SHP77 (cell line): ENCODE data around the gene KRTAP10-10.
"Not testable (repeated sequence)": the region's sequence is repeated elsewhere in the genome, so short reads cannot be mapped to it uniquely, and the experiment has no call there.

Experiments used
- DNase-seq, 2 experiments: peaks; one replicate each; lab custom pipeline; 2025; lab: John Stamatoyannopoulos, UW

Gene KRTAP10-10

GRCh38 chr21:44682580-44683151 lies 45.5 kb downstream of the KRTAP10-10 start:
- no peak for DNase-seq

DNA sequence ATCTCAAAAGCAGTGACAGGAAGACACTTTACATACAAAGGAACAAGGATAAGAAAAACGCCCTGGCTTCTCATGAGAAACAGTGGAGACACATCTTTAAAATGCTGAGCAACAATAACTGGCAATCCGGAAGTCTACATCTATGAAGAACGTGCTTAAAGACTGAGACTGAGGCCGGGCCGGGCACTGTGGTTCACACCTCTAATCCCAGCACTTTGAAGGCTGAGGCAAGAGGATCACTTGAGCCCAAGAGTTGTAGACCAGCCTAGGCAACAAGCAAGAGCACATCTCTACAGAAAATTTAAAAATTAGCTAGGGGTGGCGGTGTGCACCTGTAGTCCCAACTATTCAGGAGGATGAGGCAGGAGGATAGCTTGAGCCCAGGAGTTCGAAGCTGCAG lies 46.9 kb downstream of the KRTAP10-10 start:
- DNase-seq: no peak

DNA sequence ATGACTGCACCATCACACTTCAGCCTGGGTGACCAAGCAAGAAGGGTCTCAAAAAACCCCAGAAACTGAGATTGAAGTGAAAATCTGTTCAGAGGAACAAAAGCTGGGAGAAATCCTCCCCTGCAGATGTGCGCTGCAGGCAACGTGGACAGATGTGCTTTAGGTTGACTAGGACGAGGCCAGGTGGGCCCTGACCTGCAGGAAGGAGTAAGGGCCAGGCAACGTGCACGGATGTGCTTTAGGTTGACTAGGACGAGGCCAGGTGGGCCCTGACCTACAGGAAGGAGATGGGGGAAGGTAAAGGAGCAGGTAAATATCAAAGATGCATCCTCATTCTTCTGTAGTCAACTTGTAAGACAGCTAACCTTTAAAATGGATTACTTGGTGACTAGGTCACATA lies 47.3 kb downstream of the KRTAP10-10 start:
- no peak for DNase-seq

- DNase-seq: not testable (repeated sequence)
Measured at GRCh38 chr21:44685050-44685449, 47.9 kb downstream of the KRTAP10-10 start.

DNA sequence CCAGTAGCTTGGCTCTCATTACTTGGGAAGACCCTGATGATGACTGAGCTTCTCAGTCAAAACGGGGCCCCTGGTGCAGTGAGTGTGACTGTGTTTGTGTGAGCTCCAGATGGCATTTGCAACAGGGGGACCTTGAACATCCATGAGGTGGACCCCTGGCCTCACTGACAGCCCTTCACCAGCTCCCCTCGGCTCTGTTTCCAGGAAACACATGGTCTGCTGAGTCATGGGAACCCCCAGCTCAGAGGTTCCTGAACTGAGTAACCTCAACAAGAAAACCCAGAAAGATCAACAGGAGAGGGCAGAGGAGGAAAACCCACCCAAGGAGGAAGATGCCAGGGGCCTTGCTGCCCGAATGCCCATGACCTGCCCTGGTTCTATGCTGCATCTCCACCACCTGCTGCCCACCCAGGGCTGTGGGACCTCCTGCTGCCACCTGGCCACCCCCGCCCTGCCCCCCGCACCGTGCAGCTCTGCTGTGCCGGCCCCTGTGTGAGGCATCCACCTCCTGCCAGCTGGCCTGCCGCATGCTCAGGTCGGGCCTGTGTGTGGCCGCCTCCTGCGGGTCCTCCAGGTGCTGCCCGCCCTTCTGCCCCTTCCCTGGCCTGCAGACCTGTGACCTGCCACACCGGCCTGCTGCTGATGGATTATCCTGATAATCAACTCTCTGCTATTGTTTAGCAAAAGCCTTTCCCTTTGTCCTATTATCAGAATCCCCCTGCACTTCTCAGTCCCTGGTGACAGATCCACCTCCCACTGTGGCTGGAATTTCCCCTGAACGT lies 49.0 kb downstream of the KRTAP10-10 start:
- peak in 1 of 2 experiments; percentile 9 for DNase-seq

DNA sequence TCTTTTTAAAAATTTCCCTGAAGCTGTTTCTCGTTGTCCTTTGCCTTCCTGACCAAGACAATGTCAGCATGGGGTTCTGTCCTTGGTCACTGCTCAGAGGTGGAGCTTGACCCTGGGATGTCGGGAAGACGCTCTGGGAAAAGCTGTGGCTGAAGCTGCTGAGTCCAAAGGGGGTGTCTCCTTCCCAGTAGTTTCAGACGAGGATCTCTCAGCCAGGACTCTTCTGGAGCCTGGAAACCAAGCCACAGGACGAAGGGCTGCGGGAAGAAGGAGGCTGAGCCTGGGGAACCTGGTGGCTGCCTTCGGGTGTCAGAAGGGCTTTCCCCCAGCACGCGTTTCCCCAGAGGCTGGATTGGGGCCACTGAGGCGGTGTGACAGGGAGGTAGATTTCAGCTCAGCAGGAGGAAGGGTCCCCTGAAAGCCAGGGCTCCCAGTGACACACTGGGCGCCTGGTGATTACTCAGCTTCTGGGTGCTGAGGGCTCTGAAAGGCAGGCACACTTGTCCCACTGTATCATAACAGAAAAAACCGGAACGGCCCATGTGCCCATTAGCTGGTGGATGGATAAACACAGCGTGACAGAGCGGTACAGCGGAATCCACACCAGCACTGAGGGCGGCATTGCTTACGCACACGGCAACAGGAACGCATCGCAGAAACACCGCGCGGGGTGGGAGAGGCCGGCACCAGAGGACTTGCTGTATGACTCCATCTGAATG lies 49.8 kb downstream of the KRTAP10-10 start:
- no peak for DNase-seq

- peak in 1 of 2 experiments; percentile 14 for DNase-seq
Measured at GRCh38 chr21:44687671-44688070, 50.5 kb downstream of the KRTAP10-10 start.
